Measurements from ENCODE around the gene BIRC6. TPM values are rescaled to one million over a fixed set of nuclear protein-coding genes. Genes with fewer than 3 reads are reported as not detected.
A peak's percentile ranks its signal among the peaks of the same experiment; 100 is the strongest.
"Not testable (repeated sequence)": the region's sequence is repeated elsewhere in the genome, so short reads cannot be mapped to it uniquely, and the experiment has no call there.

Gene BIRC6
- 10 to 100 TPM; 66.6 to 68.4 (median 67.7) TPM for total RNA-seq

- H3K36me3 Mint-ChIP-seq (ENCODE audit: insufficient read depth) = peaks cover 20% of the 10 kb centered on the region
- H3K27me3 Mint-ChIP-seq (ENCODE audit: low read depth) = no peaks in the 10 kb centered on the region
- H3K4me3 Mint-ChIP-seq = peak within 1 kb of the TSS; percentile 89
- peaks cover 35% of the 10 kb centered on the region for H3K4me1 Mint-ChIP-seq (ENCODE audit: low read depth)
- ATAC-seq (peak; percentile 95), DNase-seq (peak; percentile 88)
- no peaks in the 10 kb centered on the region for H3K9me3 Mint-ChIP-seq
Measured at GRCh38 chr2:32356681-32357317, at the start of gene BIRC6. BIRC6 (plus strand) TSS chr2:32357023; CDS start chr2:32357162, 139 bp downstream.

GRCh38 chr2:32310577-32310976 lies 46.2 kb upstream of the BIRC6 start:
- H3K9me3 Mint-ChIP-seq = no peaks in the 10 kb centered on the region
- no peak for DNase-seq
- no peak overlapping the region for H3K4me3 Mint-ChIP-seq
- H3K27me3 Mint-ChIP-seq (ENCODE audit: low read depth) = no peaks in the 10 kb centered on the region
- H3K36me3 Mint-ChIP-seq (ENCODE audit: insufficient read depth) = peaks cover 9% of the 10 kb centered on the region
- H3K4me1 Mint-ChIP-seq (ENCODE audit: low read depth) = no peaks in the 10 kb centered on the region
- ATAC-seq = no peak

GRCh38 chr2:32314886-32315285 lies 41.9 kb upstream of the BIRC6 start:
- no peak for DNase-seq
- Mint-ChIP-seq H3K4me3 (no peak overlapping the region), H3K27me3 (ENCODE audit: low read depth) (no peaks in the 10 kb centered on the region), H3K9me3 (no peaks in the 10 kb centered on the region), H3K36me3 (ENCODE audit: insufficient read depth) (peaks cover 6% of the 10 kb centered on the region), H3K4me1 (ENCODE audit: low read depth) (no peaks in the 10 kb centered on the region)
- ATAC-seq = no peak

DNA sequence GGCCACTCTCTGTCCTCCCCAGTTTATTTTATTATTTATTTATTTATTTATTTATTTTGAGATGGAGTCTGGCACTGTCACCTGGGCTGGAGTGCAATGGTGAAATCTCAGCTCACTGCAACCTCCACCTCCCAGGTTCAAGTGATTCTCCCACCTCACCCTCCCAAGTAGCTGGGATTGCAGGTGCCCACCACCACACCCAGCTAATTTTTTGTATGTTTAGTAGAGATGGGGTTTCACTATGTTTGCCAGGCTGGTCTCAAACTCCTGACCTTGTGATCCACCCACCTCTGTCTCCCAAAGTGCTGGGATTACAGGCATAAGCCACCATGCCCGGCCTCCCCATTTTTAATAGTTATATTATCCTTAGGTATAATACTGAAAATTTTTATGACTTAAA lies 28.1 kb upstream of the BIRC6 start:
- DNase-seq; H3K4me1 Mint-ChIP-seq (ENCODE audit: low read depth); H3K9me3 Mint-ChIP-seq; H3K27me3 Mint-ChIP-seq (ENCODE audit: low read depth); H3K36me3 Mint-ChIP-seq (ENCODE audit: insufficient read depth); H3K4me3 Mint-ChIP-seq; ATAC-seq: not testable (repeated sequence)

- ATAC-seq; DNase-seq; H3K4me1 Mint-ChIP-seq (ENCODE audit: low read depth); H3K36me3 Mint-ChIP-seq (ENCODE audit: insufficient read depth); H3K4me3 Mint-ChIP-seq; H3K27me3 Mint-ChIP-seq (ENCODE audit: low read depth); H3K9me3 Mint-ChIP-seq: not testable (repeated sequence)
Measured at GRCh38 chr2:32329180-32329980, 27.4 kb upstream of the BIRC6 start.

GRCh38 chr2:32330136-32330535 lies 26.7 kb upstream of the BIRC6 start:
- peaks cover 9% of the 10 kb centered on the region for H3K36me3 Mint-ChIP-seq (ENCODE audit: insufficient read depth)
- no peaks in the 10 kb centered on the region for H3K4me1 Mint-ChIP-seq (ENCODE audit: low read depth)
- DNase-seq (no peak), ATAC-seq (no peak)
- no peak overlapping the region for H3K4me3 Mint-ChIP-seq
- no peaks in the 10 kb centered on the region for H3K27me3 Mint-ChIP-seq (ENCODE audit: low read depth)
- no peaks in the 10 kb centered on the region for H3K9me3 Mint-ChIP-seq

GRCh38 chr2:32342801-32343200 lies 14.0 kb upstream of the BIRC6 start:
- no peak for DNase-seq
- H3K9me3 Mint-ChIP-seq = no peaks in the 10 kb centered on the region
- no peak for ATAC-seq
- H3K36me3 Mint-ChIP-seq (ENCODE audit: insufficient read depth) = peaks cover 1% of the 10 kb centered on the region
- H3K4me1 Mint-ChIP-seq (ENCODE audit: low read depth) = no peaks in the 10 kb centered on the region
- H3K4me3 Mint-ChIP-seq = no peak overlapping the region
- H3K27me3 Mint-ChIP-seq (ENCODE audit: low read depth) = no peaks in the 10 kb centered on the region

DNA sequence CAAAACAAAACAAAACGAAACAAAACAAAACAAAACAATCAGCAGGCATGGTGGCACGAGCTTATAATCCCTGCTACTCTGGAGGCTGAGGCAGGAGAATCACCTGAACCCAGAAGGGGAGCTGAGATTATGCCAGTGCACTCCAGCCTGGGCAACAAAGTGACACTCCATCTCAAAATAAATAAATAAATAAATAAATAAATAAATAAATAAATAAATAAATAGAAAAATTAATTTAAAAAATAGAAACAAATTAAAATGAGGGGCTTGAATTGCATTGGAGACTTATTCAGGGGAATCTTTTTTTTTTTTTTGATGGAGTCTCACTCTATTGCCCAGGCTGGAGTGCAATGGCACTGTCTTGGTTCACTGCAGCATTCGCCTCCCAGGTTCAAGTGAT lies 6.0 kb upstream of the BIRC6 start:
- not testable (repeated sequence) for H3K9me3 Mint-ChIP-seq; H3K27me3 Mint-ChIP-seq (ENCODE audit: low read depth); ATAC-seq; DNase-seq; H3K4me1 Mint-ChIP-seq (ENCODE audit: low read depth); H3K4me3 Mint-ChIP-seq; H3K36me3 Mint-ChIP-seq (ENCODE audit: insufficient read depth)

GRCh38 chr2:32355976-32356680 lies 695 bp upstream of the BIRC6 start:
- Mint-ChIP-seq H3K4me3 (peak overlapping the region; percentile 89), H3K27me3 (ENCODE audit: low read depth) (no peaks in the 10 kb centered on the region)

DNA sequence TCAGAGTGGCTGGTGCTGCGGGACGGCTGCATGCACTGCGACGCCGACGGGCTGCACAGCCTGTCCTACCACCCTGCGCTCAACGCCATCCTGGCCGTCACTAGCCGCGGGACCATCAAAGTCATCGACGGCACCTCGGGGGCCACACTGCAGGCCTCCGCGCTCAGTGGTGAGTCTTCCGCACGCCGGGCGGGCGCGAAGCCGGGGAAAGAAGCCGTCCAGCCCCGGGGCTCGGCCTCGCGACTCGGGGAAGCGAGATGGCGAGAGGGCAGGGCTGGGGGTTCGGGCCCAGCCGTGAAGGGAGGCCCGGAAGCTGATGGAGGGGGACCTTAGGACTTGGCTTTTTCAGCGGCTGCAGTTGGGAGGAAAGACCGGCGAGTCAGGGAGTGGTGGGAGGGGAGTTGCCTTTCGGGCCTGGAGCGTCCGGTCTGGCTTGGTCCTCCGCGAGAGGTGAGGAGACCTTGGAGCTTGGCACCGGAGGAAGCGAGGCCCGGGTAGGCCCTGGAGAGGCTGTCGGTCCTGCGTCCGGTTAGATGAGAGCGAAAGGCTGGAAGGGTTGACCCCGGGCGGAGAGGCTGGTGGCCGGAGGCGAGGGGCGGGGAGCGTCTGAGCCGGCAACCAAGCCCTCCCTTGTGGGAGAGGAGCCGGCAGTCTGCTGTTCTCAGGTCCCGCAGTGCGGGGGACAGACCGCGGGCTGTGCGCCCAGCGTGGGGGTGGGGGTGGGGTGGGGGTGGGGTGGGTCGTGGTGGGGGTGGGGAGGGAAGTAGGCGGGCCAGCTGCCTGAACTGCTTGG lies 691 bp downstream of the BIRC6 start:
- Mint-ChIP-seq H3K27me3 (ENCODE audit: low read depth) (no peaks in the 10 kb centered on the region), H3K9me3 (no peaks in the 10 kb centered on the region), H3K36me3 (ENCODE audit: insufficient read depth) (peaks cover 20% of the 10 kb centered on the region), H3K4me1 (ENCODE audit: low read depth) (peaks cover 38% of the 10 kb centered on the region), H3K4me3 (peak overlapping the region; percentile 89)
- ATAC-seq = peak; percentile 24 to 34
- DNase-seq = peak; percentile 22

More at GRCh38 chr2:32355976-32356680, 695 bp upstream of the BIRC6 start:
- H3K9me3 Mint-ChIP-seq = no peaks in the 10 kb centered on the region
- no peak for ATAC-seq
- no peak for DNase-seq
- H3K4me1 Mint-ChIP-seq (ENCODE audit: low read depth) = peaks cover 28% of the 10 kb centered on the region
- peaks cover 14% of the 10 kb centered on the region for H3K36me3 Mint-ChIP-seq (ENCODE audit: insufficient read depth)

GRCh38 chr2:32358111-32358482 lies 1.3 kb downstream of the BIRC6 start:
- no peaks in the 10 kb centered on the region for H3K27me3 Mint-ChIP-seq (ENCODE audit: low read depth)
- H3K9me3 Mint-ChIP-seq = no peaks in the 10 kb centered on the region
- no peak for DNase-seq
- peaks cover 42% of the 10 kb centered on the region for H3K4me1 Mint-ChIP-seq (ENCODE audit: low read depth)
- H3K36me3 Mint-ChIP-seq (ENCODE audit: insufficient read depth) = peaks cover 20% of the 10 kb centered on the region
- H3K4me3 Mint-ChIP-seq = peak overlapping the region; percentile 89
- ATAC-seq = no peak

DNA sequence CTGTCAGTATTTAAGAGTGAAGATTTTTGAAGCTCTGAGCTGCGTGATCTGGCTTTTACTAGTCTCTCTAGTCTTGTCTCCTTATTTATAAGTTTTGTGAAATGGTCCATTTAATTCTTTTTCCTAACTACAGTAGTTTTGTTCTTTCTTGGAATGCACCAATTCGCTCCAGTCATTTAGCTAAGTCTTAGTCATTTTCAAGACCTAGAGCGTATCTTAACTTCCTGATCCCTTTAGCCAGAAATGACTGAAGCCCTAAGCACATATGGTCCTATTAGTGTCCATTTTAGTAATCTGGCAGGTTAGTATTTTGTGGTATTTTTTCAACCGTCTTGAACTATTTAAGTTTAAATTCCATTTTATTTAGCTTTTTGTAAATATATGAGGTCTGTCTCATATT lies 3.6 kb downstream of the BIRC6 start:
- ATAC-seq (no peak), DNase-seq (no peak)
- H3K27me3 Mint-ChIP-seq (ENCODE audit: low read depth) = no peaks in the 10 kb centered on the region
- H3K4me3 Mint-ChIP-seq = peak overlapping the region; percentile 7
- peaks cover 60% of the 10 kb centered on the region for H3K4me1 Mint-ChIP-seq (ENCODE audit: low read depth)
- no peaks in the 10 kb centered on the region for H3K9me3 Mint-ChIP-seq
- H3K36me3 Mint-ChIP-seq (ENCODE audit: insufficient read depth) = peaks cover 20% of the 10 kb centered on the region

DNA sequence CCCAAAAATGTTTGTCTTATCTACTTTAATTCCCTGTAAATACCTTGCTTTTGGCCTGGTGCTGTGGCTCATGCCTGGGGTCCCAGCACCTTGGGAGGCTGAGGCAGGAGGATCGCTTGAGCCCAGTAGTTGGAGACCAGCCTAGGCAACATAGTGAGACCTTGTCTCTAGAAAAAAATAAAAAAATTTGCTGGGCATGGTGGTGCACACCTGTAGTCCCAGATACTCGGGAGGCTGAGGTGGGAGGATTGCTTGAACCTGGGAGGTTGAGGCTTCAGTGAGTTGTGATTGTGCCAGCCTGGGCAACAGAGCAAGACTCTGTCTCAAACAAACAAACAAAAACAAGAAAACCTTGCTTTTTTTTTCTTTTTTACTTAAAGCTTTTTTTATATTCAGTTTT lies 6.2 kb downstream of the BIRC6 start:
- peaks cover 78% of the 10 kb centered on the region for H3K4me1 Mint-ChIP-seq (ENCODE audit: low read depth)
- H3K9me3 Mint-ChIP-seq = not testable (repeated sequence)

GRCh38 chr2:32363597-32363996 lies 6.8 kb downstream of the BIRC6 start:
- no peaks in the 10 kb centered on the region for H3K27me3 Mint-ChIP-seq (ENCODE audit: low read depth)
- no peak for ATAC-seq
- DNase-seq = no peak
- H3K4me3 Mint-ChIP-seq = no peak overlapping the region
- H3K9me3 Mint-ChIP-seq = no peaks in the 10 kb centered on the region
- H3K36me3 Mint-ChIP-seq (ENCODE audit: insufficient read depth) = peaks cover 17% of the 10 kb centered on the region
- peaks cover 76% of the 10 kb centered on the region for H3K4me1 Mint-ChIP-seq (ENCODE audit: low read depth)

More for the DNA sequence above, 6.2 kb downstream of the BIRC6 start:
- ATAC-seq; DNase-seq; H3K4me3 Mint-ChIP-seq; H3K27me3 Mint-ChIP-seq (ENCODE audit: low read depth): not testable (repeated sequence)
- H3K36me3 Mint-ChIP-seq (ENCODE audit: insufficient read depth) = peaks cover 22% of the 10 kb centered on the region
